Hepatocyte (in vitro differentiated cells): ENCODE results near the gene FGF4.

ENCODE experiments used
- CTCF ChIP-seq: fragments of 200-600 bp; sonication (generic); IDR thresholded peaks from 2 replicates; pipeline ENCODE4 v1.5.1; 2016; ENCODE audit warnings: antibody characterized with exemption, mild to moderate bottlenecking; ENCODE audit not compliant: poor library complexity
- EZH2 ChIP-seq: fragments of 200-600 bp; sonication (generic); IDR thresholded peaks from 2 replicates; pipeline ENCODE4 v1.6.1; 2016; ENCODE audit warnings: antibody characterized with exemption, mild to moderate bottlenecking, borderline replicate concordance

- TF ChIP-seq EZH2 (no peak), CTCF (no peak)
Measured at GRCh38 chr11:69745201-69745600, 29.9 kb downstream of the FGF4 start.
